GM10266 (cell line): ENCODE data around the gene PIAS1.
"Not testable (repeated sequence)": the region's sequence is repeated elsewhere in the genome, so short reads cannot be mapped to it uniquely, and the experiment has no call there.

ENCODE experiments used
- DNase-seq: peaks from one replicate; pipeline ENCODE4 v3.0.0; 2012; ENCODE audit errors: extremely low spot score
- TF ChIP-seq, protein P1 (sequence below): IDR thresholded peaks from 2 replicates; pipeline ENCODE4 v1.5.1; 2012; ENCODE audit warnings: mild to moderate bottlenecking, low read depth; ENCODE audit not compliant: control insufficient read depth, insufficient read depth; ENCODE audit errors: missing control alignments

The PIAS1 gene

DNA sequence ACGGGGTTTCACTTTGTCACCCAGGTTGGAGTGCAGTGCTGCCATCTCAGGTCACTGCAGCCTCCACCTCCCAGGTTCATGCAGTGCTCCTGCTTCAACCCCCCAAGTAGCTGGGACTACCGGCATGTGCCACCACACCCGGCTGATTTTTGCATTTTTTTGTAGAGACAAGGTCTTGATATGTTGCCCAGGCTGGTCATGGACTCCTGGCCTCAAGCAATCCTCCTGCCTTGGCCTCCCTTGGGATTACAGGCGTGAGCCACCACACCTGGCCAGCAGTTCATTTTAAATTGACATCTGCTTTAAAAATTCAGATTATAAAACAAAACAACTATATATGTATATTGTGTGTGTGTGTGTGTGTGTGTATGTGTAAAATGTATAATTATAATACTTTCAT is 112.7 kb downstream of the PIAS1 start:
- TF ChIP-seq, protein P1, sequence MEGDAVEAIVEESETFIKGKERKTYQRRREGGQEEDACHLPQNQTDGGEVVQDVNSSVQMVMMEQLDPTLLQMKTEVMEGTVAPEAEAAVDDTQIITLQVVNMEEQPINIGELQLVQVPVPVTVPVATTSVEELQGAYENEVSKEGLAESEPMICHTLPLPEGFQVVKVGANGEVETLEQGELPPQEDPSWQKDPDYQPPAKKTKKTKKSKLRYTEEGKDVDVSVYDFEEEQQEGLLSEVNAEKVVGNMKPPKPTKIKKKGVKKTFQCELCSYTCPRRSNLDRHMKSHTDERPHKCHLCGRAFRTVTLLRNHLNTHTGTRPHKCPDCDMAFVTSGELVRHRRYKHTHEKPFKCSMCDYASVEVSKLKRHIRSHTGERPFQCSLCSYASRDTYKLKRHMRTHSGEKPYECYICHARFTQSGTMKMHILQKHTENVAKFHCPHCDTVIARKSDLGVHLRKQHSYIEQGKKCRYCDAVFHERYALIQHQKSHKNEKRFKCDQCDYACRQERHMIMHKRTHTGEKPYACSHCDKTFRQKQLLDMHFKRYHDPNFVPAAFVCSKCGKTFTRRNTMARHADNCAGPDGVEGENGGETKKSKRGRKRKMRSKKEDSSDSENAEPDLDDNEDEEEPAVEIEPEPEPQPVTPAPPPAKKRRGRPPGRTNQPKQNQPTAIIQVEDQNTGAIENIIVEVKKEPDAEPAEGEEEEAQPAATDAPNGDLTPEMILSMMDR = no peak
- DNase-seq = no peak

DNA sequence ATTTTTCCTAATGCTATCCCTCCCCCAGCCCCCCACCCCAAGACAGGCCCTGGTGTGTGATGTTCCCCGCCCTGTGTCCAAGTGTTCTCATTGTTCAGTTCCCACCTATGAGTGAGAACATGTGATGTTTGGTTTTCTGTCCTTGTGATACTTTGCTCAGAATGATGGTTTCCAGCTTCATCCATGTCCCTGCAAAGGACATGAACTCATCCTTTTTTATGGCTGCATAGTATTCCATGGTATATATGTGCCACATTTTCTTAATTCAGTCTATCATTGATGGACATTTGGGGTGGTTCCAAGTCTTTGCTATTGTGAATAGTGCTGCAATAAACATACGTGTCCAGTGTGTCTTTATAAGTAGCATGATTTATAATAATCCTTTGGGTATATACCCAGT is 117.9 kb downstream of the PIAS1 start:
- not testable (repeated sequence) for DNase-seq

DNA sequence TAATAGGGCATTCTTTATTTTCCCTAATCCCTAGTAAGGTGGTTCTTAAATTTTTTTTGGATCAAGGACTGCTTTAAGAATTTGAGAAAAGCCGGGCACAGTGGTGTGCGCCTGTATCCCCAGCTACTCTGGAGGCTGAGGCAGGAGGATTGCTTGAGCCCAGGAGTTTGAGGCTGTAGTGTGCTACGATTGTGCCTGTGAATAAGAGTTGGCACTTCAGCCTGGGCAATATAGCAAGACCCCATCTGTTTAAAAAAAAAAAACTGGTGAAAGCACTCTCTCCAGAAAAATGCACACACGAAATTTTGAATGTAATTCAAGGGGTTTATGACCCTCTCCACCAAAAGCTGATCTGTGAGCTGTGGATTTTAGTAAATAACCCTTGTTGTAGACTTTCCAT is 119.0 kb downstream of the PIAS1 start:
- TF ChIP-seq, protein P1 = no peak
- DNase-seq = no peak

DNA sequence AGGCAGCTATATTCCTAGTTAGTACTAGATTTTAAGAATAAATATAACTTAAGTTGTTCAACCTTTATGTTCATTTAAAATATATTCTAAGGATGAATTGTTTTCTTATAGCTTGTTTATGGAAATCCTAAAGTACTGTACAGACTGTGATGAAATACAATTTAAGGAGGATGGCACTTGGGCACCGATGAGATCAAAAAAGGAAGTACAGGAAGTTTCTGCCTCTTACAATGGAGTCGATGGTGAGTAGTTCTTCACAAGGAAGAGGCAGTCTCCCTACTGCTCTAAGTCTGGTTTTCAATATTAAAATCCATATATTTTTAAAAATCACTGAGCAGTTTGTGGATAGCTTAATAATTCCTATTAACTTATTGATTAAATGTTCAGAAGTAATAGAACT is 121.4 kb downstream of the PIAS1 start:
- DNase-seq = no peak
- TF ChIP-seq, protein P1 = no peak

DNA sequence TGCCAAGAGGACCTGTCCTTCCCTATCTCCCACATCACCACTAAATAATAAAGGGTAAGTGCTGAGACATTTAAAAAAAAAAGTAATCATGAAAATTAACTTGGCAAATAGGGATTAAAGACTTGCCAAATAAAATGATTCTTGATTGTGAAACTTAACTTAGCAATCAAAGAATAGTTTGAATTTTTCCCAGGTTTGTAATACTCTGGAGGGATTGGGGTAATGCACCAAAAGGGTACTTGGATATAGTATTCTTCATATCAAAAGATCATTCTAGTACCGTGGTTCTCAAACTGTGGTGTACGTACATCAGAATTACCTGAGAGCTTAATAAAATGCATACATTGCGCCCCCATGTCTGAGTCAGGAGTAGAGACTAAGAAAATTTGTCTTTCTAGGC is 122.5 kb downstream of the PIAS1 start:
- TF ChIP-seq, protein P1 = no peak
- DNase-seq = no peak

DNA sequence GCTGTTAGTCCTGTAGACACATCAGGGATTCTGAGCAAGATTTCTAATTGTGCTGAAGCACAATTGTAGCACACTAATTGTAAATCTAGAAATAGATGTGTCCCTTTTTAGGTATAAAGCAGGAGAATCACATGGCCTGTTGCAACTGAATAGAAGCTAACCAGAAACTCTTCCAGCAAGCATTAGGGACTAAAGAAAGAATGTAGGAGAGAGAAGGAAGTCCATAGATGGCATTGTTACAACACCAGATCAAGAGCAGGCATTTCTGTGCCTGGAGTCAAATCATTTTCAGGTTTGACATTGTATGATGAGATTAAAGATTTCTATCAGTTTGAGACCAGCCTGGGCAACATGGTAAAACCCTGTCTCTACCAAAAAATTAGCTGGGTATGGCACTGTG is 123.6 kb downstream of the PIAS1 start:
- TF ChIP-seq, protein P1 = no peak
- DNase-seq = no peak

DNA sequence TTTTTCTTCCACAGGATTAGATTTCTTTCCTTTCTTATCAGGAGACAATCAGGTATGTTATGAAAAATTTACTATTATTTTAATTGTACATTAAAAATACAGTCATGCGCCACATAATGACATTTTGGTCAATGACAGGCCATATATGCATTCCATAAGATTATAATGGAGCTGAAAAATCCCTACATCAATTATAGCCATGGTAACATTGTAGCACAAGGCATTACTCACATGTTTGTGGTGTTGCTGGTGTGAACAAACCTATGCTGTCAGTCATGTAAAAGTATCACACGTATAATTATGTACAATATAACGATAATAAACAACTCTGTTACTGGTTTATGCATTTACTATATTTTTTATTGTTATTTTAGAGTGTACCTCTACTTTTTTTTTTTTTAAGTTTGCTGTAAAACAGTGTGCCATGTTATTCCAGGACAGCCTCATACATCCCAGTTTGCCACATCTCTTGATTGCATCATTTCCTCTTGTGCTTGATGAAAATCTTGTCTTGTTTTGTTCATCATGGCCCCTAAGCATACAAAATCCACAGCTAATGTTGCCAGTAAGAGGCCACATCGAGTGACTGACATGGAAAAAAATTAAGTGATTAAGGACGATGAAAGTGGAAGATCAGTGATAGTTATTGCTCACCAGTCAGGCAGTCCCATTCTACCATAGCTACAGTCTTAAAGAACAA is 129.7 kb downstream of the PIAS1 start:
- no peak for DNase-seq
- TF ChIP-seq, protein P1 = no peak
